Occipital lobe (tissue), 2 donors: ENCODE measurements around the gene METTL23. TPM values are rescaled to one million over a fixed set of nuclear protein-coding genes. Genes with fewer than 3 reads are reported as not detected.
"Not testable (repeated sequence)": the region's sequence is repeated elsewhere in the genome, so short reads cannot be mapped to it uniquely, and the experiment has no call there.

ENCODE experiments used
- DNase-seq: peaks from one replicate; lab custom pipeline; 2025; lab: John Stamatoyannopoulos, UW
- total RNA-seq: library from RNA; depleted of rRNA; stranded (reverse); fragments of >200 nt; gene quantifications from one replicate; pipeline ENCODE4 v1.2.3, GENCODE V29; 2014

METTL23 gene
- total RNA-seq, 1 donor from 2014 or later = 17.8 TPM

DNA sequence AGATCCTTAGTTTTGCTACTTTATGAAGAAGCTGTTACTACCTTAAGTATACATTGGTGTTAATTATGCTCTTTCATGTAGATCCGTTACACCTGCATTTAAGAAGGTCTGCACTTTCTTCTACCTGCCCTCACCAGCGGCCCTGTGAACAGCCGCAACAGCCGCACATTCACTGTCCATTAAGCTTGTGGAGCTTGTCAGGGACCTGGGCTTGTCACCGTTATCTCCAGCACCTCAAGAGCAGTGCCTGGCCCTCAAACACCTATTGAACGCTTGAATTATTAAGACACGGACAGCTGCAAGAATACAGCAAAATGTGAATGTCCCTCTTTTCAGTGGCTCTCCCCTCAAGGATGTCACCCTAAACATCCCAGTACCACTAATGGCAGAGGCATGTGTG is 12.9 kb upstream of the METTL23 start:
- DNase-seq = no peak

DNA sequence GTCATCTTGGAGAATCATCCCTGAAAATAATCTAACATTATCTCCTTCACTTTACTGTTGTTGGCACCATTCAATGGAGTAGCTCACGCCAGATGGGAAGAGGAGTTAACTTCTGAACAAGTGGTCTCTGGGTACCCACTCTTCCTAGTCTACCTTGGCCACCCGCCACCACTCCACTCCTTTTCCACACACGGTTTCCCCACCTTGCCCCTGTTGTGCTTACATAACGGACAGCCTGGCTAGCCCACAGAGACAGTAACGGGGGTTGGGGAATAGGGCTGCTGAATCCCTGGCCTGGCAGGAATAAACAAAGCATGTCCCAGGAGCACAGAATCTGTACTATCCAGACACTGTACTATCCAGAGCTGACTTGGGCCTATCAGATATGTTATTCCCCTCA is 12.3 kb upstream of the METTL23 start:
- DNase-seq = no peak

DNA sequence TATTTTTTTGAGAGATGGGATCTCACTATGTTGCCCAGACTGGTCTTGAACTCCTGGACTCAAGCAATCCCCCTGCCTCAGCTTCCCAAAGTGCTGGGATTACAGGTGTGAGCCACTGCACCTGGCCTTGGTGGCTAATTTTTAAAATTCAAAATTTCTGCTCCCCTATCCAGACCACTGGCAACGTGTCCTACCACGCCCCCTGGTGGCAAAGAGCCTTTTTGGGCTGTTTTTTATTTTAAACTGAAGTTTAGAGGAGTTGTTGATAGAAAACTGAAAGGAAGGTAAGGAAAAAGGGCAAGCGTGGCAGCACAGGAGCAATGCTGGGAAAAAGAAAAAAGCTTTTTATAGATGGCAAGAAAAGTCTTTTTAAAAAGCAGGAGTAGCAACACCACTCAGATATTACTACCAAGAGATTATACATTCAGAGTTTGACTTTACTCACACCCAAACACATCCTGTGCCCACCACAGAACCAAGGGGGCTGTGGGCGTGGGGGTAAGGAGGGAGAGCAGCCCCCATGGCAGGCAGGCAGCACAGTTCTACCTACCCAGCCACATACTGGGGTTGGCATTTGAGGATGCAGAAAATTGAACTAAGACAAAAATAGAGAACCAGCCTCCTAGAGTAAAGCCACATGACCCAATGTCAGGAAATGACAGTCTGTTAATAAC is 11.7 kb upstream of the METTL23 start:
- DNase-seq = no peak

DNA sequence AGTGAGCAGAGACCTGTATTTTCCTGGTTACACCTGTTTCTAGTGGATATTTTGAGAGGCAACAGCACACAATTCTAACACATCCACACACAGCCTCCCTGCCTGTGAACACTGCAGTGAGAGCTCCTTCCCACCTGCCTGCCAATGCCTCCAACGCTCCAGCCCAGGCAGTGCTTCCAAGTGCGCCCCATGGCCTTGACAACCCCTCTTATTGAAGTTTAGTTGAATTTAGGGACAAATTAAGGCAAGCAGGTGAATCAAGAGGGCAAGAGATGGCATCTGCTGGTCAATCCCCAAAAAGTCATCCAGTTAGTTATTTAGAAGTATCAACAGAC is 11.2 kb upstream of the METTL23 start:
- no peak for DNase-seq

DNA sequence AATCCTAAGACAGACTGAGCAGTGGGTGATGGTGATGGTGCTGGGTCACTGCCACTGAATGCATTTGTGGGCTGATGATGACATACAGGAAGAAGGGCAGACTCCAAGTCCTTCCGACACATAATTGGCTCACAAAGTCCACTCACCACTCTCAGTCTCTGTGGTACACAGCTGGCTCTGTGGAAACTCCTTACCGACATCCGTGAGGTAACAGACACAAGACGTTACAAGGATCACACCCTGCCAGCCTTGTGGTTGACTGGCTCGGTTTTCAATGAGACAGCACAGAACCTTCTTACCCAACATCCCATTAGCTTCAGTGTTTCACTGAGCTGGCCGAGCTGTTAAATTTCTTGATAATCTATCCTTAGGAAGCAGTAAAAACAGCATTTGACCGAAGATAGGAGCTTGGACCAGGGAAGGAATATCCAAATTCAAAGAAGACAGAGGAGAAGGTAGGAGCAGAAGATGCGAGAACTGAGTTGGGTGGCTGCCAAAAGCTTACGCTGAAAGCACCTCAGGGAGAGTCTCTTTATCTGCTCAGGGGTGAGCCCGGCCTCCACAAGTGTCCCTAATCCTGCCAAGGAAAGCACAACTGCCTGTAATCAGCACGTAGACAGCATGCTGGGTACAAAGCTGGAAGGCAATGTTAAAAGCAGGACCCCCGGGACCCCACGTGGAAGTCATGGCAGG is 10.3 kb upstream of the METTL23 start:
- DNase-seq = no peak

DNA sequence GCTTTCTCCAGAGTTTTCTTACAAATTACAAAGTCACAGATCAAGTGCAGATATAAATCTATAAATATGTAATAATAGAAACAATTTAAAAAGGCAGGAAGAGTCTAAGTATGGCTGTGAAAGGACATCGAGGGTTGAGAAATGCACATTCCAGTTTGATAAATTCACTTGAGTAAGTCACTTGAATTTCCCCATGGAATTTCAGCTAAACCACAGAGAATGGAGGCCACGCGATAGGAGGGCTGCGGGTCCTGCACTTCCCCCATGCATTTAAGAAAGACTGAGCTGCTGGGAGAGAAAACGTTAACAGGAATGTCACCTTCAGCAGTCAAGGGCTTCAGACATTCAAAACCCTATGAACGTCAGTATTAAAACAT is 9.8 kb upstream of the METTL23 start:
- no peak for DNase-seq

DNA sequence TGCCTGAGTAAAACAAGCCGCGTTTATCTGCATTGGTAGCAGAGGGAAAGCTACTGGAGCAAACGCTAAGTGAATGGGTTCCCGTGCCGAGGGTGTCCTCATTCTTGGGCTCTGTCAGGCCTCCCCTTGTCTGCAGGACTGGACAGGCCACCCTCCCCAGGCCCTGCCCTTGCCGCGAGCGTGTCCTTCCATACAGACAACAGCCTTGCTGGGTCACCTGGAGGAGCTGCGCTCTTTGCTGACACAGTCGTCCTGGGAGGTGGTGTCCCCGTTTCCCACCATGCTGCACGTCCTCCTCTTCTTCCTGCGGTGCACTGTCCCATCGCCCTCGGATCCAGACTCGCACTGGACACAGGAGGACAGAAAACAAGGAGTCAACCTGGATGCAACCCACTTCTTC is 8.1 kb upstream of the METTL23 start:
- DNase-seq = no peak

DNA sequence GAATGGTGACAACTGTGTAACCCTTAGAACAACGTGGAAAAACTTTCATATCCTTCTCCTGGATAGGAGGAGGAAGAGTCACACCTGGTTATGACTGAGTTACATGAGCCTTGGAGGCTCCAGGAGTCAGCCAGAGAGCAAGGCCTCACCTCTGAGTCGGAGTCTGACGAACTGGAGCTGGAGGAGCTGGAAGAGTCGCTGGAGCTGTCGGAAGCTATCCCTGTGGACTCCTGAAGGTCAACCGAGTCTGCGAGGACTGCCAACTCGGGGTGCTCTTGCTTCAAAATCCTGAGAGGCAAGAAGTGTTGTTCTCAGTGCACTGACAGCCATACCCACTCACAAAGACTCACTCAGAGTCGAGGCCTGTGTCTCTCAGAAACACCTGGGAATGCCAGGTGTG is 6.4 kb upstream of the METTL23 start:
- DNase-seq = no peak

DNA sequence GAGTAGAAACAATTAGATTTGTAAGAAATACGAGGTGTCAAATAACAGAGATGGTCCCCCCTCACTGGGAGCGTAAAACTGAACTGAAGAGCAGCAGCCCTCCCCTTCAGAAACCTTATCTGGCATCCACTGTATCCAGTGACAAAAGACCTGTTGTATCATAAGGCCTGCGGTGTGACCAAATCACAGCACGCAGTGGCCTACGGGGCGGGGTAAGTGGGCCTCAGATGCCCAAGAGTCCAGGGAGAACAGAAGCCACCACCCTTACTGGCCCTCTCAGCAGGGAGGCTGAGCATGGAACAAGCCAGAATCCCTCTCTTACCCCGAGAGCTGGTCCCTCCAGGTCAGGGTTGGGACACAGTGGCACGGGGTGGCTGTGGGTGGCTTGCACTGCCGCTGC is 5.7 kb upstream of the METTL23 start:
- DNase-seq = no peak

DNA sequence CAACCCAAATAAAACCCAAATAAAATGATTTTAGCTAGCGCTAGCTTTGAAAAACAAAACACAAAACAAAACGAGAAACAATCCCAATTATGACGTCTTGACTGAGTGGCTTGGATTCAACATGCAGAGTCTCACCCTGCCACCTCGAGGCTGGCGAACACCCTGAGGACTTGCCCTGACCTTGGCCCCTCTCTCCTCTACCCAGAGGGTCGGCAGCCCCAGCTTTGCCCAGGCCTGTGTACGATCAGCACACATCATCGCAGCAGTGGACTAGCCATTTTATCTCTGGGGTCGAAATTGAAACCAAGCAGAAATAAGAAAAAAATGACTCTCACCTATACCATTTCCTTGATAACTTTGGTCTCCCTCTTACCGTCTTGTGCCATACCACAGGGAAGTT is 5.2 kb upstream of the METTL23 start:
- DNase-seq = no peak

DNA sequence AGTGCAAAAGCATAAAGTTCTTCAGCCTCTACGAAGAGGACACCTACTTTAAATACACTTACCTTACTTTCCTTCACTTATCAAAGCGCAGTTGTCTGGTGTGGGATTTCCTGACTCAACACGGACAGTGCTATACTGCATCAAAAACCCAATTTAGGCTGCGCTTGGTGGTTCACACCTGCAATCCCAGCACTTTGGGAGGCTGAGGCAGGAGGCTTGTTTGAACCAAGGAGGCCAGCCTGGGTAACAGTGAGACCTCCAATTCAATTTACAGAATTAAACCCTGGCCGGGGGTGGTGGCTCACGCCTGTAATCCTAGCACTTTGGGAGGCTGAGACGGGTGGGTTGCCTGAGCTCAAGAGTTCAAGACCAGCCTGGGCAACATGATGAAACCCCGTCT is 4.4 kb upstream of the METTL23 start:
- DNase-seq = no peak

DNA sequence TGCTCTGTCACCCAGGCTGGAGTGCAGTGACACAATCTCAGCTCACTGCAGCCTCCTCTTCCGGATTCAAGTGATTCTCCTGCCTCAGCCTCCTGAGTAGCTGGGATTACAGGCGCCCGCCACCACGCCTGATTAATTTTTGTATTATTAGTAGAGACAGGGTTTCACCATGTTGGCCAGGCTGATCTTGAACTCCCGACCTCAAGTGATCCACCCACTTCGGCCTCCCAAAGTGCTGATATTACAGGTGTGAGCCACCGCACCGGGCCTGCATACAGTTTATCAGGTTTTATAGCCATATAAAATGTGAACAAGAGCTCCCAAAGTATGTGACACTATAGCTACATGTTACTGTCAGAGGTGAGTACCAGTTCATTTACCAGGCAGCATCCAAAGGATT is 3.7 kb upstream of the METTL23 start:
- not testable (repeated sequence) for DNase-seq

DNA sequence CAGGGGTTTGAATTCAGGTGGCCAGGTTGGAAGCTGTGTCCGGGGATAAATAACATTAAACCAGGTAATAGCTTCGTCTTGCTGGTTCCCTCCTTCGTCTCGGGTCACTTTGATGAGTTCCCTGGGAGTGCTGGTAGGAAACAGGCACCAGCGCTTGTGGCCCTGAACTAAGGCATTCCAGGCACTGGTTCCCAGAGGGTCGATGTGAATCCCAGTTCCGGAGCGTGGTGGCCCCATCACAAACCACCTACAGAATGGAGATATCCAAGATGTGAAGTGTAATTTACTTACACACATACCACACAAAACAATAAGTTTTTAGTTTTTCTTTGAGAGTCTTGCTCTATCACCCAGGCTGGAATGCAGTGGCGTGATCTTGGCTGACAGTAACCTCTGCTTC is 2.8 kb upstream of the METTL23 start:
- no peak for DNase-seq

DNA sequence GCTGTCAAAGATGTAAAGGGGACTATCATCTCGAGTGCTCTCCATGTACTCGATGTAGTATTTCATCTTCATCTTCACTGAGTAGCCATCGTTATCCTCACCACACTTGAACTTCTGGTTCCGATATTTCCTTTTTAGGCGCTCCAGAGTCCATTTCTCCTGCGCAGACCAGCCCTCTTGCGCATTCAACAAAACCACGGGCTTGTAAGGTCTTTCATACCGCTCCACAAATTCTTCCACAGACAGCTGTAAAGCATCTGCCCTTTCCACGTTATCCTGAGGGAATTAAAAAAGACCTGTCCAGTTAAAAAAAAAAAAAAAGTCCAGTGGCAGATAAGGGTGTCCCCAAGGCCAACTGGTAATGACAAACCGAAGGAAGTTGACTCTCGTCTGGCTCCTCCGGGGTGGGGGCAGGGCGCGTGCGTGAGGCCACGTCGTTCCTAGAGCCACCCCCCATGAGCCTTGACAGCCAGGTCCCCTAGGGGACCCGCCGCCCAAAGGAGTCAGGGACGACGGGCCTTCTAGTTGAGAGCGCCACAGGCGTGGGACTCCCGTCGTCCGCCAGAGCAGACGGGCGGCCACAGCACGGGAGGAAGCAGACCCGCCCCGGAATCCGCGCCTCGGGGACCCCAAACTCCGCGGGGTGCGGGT is 934 bp upstream of the METTL23 start:
- no peak for DNase-seq

DNA sequence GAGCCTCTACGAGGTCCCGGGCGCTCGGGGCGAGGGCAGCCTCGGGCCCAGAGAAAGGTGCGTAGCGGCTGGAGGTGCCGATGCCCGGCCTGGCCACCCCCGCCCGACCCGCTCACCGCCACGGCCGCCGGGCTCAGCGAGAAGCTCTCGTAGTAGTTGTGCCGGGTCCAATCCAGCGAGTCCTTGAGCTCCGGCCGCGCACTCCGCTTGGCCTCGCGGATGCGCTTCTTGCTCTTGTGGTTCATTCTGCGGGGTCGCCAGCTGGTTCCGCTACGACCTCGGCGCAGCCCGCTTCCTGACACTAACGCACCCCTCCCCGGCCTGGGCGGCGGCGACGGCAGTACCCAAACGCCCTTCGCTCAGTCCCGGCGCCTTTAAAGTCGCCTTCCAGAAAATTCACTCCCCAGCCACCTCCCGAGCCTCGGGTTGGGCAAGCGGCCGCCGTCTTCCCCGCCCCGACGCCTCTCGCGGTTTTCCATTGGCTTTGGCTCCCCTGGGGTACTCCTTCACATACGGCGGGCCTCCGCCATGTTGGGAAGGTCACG is 336 bp upstream of the METTL23 start, which contains the start of gene JMJD6:
TSS of gene JMJD6 (minus strand) at position 376 of the 545 bp plus-strand sequence. CDS start at position 245, 131 bp downstream.
- peak; percentile 96 for DNase-seq

DNA sequence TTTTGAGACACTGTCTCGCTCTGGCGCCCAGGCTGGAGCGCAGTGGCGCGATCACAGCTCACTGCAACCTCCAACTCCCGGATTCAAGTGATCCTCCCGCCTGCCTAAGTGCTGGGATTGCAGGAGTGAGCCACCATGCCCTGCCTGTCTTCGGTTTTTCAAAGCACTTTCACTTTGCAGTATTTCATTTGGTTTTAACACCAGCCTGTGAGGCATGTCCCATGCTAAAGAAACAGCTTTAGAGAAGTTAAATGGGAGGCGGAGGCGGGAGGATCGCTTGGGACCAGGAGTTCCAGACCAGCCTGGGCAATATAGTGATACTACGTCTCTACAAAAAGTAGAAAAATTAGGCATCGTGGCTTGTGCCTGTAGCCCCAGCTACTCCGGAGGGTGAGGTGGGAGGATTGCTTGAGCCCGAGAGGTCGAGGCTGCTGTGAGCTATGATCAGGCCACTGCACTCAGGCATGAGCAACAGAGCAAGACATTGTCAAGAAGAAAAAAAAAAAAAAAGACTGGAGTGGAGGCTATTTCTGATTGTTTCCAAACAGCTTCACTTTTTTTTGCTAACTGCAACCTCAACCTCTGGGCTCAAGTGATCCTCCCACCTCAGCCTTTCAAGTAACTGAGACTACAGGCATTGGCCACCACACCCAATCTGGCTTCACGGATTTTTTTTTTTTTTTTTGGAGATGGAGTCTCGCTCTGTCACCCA is 1.3 kb downstream of the METTL23 start:
- DNase-seq = no peak

DNA sequence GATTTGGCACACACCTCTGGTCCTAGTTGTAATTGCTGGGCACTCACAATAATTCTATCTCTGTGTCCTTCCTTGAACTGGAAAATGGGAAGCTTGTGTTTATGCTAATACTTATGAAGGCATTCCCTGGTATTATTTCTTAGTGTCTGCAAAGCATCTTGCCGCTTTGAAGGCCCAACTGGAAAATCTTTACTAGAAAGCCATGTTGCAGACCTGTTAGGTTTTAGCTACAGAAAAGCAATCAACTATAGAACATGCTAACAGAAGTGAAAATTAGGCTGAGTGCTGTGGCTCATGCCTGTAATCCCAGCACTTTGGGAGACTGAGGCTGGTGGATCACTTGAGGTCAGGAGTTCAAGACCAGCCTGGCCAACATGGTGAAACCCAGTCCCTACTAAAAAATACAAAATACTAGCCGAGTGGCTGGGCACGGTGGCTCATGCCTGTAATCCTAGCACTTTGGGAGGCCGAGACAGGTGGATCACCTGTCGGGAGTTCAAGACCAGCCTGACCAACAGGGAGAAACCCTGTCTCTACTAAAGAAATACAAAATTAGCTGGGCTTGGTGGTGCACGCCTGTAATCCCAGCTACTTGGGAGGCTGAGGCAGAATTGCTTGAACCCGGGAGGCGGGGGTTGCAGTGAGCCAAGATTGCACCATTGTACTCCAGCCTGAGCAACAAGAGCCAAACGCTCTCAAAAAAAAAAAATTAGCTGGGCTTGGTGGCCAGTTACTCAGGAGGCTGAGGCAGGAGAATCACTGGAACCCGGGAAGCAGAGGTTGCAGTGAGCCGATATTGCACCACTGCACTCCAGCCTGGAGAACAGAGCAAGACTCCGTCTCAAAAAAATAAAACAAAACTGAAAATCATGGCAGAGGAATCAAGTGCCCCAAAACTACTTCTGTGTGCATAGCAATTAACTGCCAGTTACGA is 5.4 kb downstream of the METTL23 start:
- not testable (repeated sequence) for DNase-seq

DNA sequence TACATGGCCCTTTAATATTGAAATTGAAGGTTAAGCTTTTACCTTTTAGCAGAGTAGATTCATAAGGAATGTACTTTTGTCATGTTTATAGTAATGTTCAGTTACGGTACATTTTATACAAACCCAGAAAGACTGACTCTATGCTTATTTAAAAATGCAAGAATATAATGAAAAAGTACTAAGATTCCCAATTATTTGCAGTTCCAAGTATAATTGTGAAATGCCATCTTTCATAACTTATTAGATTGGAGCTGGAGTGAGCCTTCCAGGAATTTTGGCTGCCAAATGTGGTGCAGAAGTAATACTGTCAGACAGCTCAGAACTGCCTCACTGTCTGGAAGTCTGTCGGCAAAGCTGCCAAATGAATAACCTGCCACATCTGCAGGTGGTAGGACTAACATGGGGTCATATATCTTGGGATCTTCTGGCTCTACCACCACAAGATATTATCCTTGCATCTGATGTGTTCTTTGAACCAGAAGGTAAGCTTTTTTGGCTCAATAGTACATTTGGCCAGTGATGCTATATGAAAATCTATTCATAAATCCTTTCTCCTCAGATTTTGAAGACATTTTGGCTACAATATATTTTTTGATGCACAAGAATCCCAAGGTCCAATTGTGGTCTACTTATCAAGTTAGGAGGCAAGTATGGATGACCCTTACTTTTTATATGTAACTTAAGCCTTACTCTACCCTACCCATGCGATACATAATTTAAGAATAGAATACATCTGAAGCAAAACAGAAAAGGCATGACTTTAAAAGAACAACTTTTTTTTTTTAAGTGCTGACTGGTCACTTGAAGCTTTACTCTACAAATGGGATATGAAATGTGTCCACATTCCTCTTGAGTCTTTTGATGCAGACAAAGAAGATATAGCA is 6.3 kb downstream of the METTL23 start:
- DNase-seq = no peak

DNA sequence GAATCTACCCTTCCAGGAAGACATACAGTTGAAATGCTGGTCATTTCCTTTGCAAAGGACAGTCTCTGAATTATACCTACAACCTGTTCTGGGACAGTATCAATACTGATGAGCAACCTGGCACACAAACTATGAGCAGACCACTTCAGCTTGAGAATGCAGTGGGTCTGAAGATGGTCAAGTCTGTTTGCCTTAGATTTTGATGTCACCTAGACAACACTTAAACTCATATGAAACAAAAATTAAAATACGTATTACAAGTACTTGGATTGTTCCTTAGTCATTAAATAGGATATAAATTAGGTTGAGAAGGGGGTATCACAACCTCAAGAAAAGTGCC is 6.9 kb downstream of the METTL23 start:
- no peak for DNase-seq
